PFSK-1 (cell line): ENCODE data around the gene ERVFRD-1.

Experiments used
- POLR2AphosphoS5 ChIP-seq: IDR thresholded peaks from 2 replicates; pipeline ENCODE4 v1.6.1; 2012; ENCODE audit warnings: low read depth, mild to moderate bottlenecking, control low read depth, low read length, moderate library complexity
- REST ChIP-seq, 2 experiments: IDR thresholded peaks; 2 replicates each; pipeline versions ENCODE4 v1.6.1 to v1.8.0; 2011 to 2012; ENCODE audit warnings: low read depth in 2 of 2, low read length in 2 of 2, control low read depth in 1 of 2, inconsistent platforms in 1 of 2, mild to moderate bottlenecking in 1 of 2, moderate library complexity in 1 of 2; ENCODE audit not compliant: insufficient read depth in 1 of 2
- SIN3A ChIP-seq: IDR thresholded peaks from 2 replicates; pipeline ENCODE4 v1.6.1; 2012; ENCODE audit warnings: mild to moderate bottlenecking, low read length, moderate library complexity, borderline replicate concordance; ENCODE audit not compliant: insufficient read depth

- TF ChIP-seq SIN3A = no peak
- no peak for TF ChIP-seq POLR2AphosphoS5
- TF ChIP-seq REST (IDR thresholded peaks at IDR 0.05; ENCODE audit: insufficient read depth in 1 of 2, low read depth in 2 of 2, low read length in 2 of 2) = no peak
Measured at GRCh38 chr6:11072101-11072500, 39.4 kb downstream of the ERVFRD-1 start.
